AG20443 (cell line): ENCODE results near the gene SMS.

Experiments used
- DNase-seq: peaks from one replicate; pipeline ENCODE4 v3.0.0; 2012; ENCODE audit warnings: low spot score, mixed read lengths

Gene SMS

GRCh38 chrX:22040184-22040583 is 99.7 kb downstream of the SMS start:
- DNase-seq: no peak

- DNase-seq: no peak
Measured at GRCh38 chrX:22041907-22042530, 101.5 kb downstream of the SMS start.

- DNase-seq: no peak
Measured at GRCh38 chrX:22043872-22044271, 103.4 kb downstream of the SMS start.
